GM12865 (cell line): ENCODE results near the gene GNA12.
"Not testable (repeated sequence)": the region's sequence is repeated elsewhere in the genome, so short reads cannot be mapped to it uniquely, and the experiment has no call there.

ENCODE experiments used
- DNase-seq: peaks from one replicate; pipeline ENCODE4 v3.0.0; 2010; ENCODE audit warnings: low read depth
- H3K4me3 ChIP-seq: 2 replicates; pipeline ENCODE4 v1.5.1; 2011; ENCODE audit warnings: mild to moderate bottlenecking, low read depth, low read length, control low read depth
- TF ChIP-seq, protein P1 (sequence below): IDR thresholded peaks from 2 replicates; pipeline ENCODE4 v1.5.1; 2011; ENCODE audit warnings: low read length, control low read depth, low read depth, inconsistent platforms; ENCODE audit not compliant: insufficient read depth; ENCODE audit errors: missing control alignments

GNA12 gene

GRCh38 chr7:2738766-2739549 lies 105.2 kb downstream of the GNA12 start:
- DNase-seq = no peak
- H3K4me3 ChIP-seq = no peak overlapping the region
- TF ChIP-seq, protein P1, sequence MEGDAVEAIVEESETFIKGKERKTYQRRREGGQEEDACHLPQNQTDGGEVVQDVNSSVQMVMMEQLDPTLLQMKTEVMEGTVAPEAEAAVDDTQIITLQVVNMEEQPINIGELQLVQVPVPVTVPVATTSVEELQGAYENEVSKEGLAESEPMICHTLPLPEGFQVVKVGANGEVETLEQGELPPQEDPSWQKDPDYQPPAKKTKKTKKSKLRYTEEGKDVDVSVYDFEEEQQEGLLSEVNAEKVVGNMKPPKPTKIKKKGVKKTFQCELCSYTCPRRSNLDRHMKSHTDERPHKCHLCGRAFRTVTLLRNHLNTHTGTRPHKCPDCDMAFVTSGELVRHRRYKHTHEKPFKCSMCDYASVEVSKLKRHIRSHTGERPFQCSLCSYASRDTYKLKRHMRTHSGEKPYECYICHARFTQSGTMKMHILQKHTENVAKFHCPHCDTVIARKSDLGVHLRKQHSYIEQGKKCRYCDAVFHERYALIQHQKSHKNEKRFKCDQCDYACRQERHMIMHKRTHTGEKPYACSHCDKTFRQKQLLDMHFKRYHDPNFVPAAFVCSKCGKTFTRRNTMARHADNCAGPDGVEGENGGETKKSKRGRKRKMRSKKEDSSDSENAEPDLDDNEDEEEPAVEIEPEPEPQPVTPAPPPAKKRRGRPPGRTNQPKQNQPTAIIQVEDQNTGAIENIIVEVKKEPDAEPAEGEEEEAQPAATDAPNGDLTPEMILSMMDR = no peak

GRCh38 chr7:2737771-2738540 lies 106.2 kb downstream of the GNA12 start:
- no peak for DNase-seq
- TF ChIP-seq, protein P1 = no peak
- no peak overlapping the region for H3K4me3 ChIP-seq

- not testable (repeated sequence) for H3K4me3 ChIP-seq, DNase-seq
Observed at GRCh38 chr7:2737005-2737743, 106.9 kb downstream of the GNA12 start.

DNA sequence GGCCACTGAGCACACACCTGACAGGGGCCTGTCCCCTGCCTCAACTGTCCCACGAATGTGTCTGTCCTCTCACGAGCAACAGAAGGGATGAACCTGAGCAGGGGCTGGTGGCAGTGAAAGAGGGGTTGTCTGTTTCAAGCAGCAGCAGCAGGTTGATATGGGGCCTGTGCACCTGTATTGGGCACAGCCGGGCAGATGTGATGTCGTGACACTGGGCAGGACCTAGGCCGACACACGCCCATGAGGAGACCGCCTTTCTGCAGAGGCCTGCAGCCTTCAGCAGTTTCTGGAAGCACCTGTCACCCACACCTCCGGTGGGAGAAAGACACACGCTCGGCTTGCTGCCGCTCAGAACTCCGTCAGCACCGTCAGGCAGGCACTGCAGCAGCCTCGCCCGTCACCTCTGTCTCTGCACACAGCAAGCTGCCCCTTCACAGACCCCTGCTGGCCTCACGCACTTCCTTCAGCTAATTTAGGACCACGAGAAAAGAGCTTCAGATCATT lies 107.6 kb downstream of the GNA12 start:
- DNase-seq = no peak
- TF ChIP-seq, protein P1 = no peak
- H3K4me3 ChIP-seq = no peak overlapping the region

DNA sequence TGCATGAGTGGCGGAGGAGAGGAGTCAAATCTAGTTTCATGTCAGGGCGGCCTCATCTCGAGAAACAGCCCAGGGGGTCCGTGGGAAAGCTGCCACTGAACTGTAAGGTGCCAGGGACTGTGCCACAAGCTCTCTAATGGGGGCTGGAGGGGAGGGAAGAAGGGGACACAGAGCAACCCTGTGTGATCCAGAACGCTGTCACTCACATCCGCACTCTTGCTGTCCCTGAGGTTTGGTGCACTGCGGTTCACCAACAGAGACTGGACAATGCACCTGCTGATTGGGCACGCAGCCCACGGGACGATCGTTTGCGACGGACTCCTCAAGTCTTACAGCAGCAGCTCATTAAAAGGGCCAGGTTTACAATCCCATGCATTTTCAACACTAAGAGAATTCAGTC lies 108.4 kb downstream of the GNA12 start:
- no peak for DNase-seq
- H3K4me3 ChIP-seq = no peak overlapping the region
- TF ChIP-seq, protein P1 = no peak

GRCh38 chr7:2734751-2735571 lies 109.1 kb downstream of the GNA12 start:
- TF ChIP-seq, protein P1 = no peak
- DNase-seq = no peak
- H3K4me3 ChIP-seq = no peak overlapping the region
